Measurements from ENCODE around the gene CENPA. TPM values are rescaled to one million over a fixed set of nuclear protein-coding genes. Genes with fewer than 3 reads are reported as not detected.

CENPA gene
- total and polyA plus RNA-seq, 2 of the 13 experiments (the other 11 are each of a cell fraction or from before 2014, with no cell fraction given): 28.5 to 38.5 TPM

- 0 out of 2 replicates have a peak, but pooled peaks have one; percentile 33 for TF ChIP-seq ZNF512B (CRISPR knock-in tag; IDR thresholded peaks at IDR 0.05; ENCODE audit: borderline replicate concordance)
- TF ChIP-seq RARA (CRISPR knock-in tag; IDR thresholded peaks at IDR 0.05): 0 out of 2 replicates have a peak, but pooled peaks have one; percentile 11
- peak; percentile 46; the same call in 1 of the 2 replicates for TF ChIP-seq POGZ (CRISPR knock-in tag; IDR thresholded peaks at IDR 0.05)
- no peak for TF ChIP-seq ZNF775 (CRISPR knock-in tag; IDR thresholded peaks at IDR 0.05; ENCODE audit: borderline replicate concordance)
- TF ChIP-seq, protein P1, sequence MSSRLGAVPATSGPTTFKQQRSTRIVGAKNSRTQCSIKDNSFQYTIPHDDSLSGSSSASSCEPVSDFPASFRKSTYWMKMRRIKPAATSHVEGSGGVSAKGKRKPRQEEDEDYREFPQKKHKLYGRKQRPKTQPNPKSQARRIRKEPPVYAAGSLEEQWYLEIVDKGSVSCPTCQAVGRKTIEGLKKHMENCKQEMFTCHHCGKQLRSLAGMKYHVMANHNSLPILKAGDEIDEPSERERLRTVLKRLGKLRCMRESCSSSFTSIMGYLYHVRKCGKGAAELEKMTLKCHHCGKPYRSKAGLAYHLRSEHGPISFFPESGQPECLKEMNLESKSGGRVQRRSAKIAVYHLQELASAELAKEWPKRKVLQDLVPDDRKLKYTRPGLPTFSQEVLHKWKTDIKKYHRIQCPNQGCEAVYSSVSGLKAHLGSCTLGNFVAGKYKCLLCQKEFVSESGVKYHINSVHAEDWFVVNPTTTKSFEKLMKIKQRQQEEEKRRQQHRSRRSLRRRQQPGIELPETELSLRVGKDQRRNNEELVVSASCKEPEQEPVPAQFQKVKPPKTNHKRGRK (CRISPR knock-in tag; IDR thresholded peaks at IDR 0.05): no peak; the same call in 1 of the 2 replicates
- TF ChIP-seq, protein P2, sequence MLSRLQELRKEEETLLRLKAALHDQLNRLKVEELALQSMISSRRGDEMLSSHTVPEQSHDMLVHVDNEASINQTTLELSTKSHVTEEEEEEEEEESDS (CRISPR knock-in tag; IDR thresholded peaks at IDR 0.05; ENCODE audit: borderline replicate concordance): no peak
- peak; percentile 52; the same call in 1 of the 2 replicates for TF ChIP-seq DMAP1 (CRISPR knock-in tag; IDR thresholded peaks at IDR 0.05)
- no peak for TF ChIP-seq ZNF644 (CRISPR knock-in tag; IDR thresholded peaks at IDR 0.05; ENCODE audit: low read depth)
- TF ChIP-seq ZNF382 (CRISPR knock-in tag; IDR thresholded peaks at IDR 0.05; ENCODE audit: borderline replicate concordance): no peak
- TF ChIP-seq ZBTB26 (CRISPR knock-in tag; IDR thresholded peaks at IDR 0.05; ENCODE audit: borderline replicate concordance): peak; percentile 69; the same call in 1 of the 2 replicates
- TF ChIP-seq, protein P3, sequence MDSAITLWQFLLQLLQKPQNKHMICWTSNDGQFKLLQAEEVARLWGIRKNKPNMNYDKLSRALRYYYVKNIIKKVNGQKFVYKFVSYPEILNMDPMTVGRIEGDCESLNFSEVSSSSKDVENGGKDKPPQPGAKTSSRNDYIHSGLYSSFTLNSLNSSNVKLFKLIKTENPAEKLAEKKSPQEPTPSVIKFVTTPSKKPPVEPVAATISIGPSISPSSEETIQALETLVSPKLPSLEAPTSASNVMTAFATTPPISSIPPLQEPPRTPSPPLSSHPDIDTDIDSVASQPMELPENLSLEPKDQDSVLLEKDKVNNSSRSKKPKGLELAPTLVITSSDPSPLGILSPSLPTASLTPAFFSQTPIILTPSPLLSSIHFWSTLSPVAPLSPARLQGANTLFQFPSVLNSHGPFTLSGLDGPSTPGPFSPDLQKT (CRISPR knock-in tag; IDR thresholded peaks at IDR 0.05; ENCODE audit: borderline replicate concordance): peak; percentile 86; the same call in 1 of the 2 replicates
- TF ChIP-seq BORCS8-MEF2B (CRISPR knock-in tag; IDR thresholded peaks at IDR 0.05): peak; percentile 76; the same call in 1 of the 2 replicates
- TF ChIP-seq RCOR2 (CRISPR knock-in tag; IDR thresholded peaks at IDR 0.05): no peak
- TF ChIP-seq FOXK1 (CRISPR knock-in tag; IDR thresholded peaks at IDR 0.05; ENCODE audit: borderline replicate concordance, low read depth): no peak
- TF ChIP-seq HMGXB4 (CRISPR knock-in tag; IDR thresholded peaks at IDR 0.05; ENCODE audit: borderline replicate concordance in 1 of 2, low read depth in 1 of 2): peak in 1 of 2 experiments; percentile 76; a peak in 2 of 4 replicates
- 0 out of 2 replicates have a peak, but pooled peaks have one; percentile 37 for TF ChIP-seq MEF2D (CRISPR knock-in tag; IDR thresholded peaks at IDR 0.05)
- peak; percentile 95 for TF ChIP-seq ZNF274 (CRISPR knock-in tag; IDR thresholded peaks at IDR 0.05)
- TF ChIP-seq ARNT2 (CRISPR knock-in tag; IDR thresholded peaks at IDR 0.05; ENCODE audit: low read depth): no peak; the same call in 1 of the 2 replicates
Measured at GRCh38 chr2:26764078-26764887, 21.6 kb upstream of the CENPA start, which contains the start of gene SLC35F6 (continued).

Data from HepG2 (cell line).